GF-D8 (cell line): ENCODE results near the gene NTN1.

ENCODE experiments used
- DNase-seq: peaks from one replicate; lab custom pipeline; 2025; lab: John Stamatoyannopoulos, UW

The NTN1 gene

DNA sequence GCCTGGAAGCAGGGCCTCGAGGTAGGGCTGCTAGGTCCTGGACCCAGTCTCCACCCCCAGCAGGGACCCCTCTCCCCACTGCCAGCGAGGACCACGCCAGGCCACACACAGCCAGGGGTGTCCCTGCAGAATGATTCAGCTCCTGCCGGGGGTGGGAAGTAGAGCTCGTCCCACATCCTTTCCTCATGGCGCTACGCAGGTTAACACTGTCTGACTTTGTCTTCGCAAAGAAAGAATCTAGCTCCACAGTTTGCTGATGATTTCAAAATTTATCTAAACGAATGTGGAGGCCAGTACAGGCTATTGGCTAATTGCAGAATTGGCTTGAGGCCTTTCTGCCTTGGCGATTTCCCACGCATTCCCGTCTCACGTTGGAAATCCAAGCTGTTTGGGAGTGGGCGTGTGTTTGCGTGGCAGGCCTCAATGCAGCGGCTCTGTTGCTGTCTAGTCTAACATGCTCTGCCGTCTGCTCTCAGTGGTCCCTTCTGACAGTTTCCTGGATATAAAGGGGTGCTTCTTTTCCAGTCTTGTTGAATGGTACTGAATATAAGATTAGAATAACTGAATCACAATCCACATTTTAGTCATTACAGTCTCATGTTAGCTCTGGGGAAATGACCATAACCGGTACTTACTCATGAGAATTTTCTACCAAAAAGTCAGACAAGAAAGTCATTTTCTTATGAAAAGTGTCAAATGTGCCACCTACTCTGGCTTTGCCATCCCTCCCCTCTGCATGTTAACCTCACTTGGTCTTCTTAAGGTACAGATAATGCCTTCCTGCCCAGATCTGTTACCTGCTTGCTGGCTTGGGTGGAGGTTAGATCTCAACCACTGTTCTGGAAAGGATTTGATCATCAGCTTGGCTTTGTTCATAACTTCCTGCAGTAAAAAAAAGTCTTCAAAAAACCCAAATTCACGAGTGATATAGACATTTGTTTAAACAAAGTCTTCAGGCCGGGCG lies 252.4 kb downstream of the NTN1 start:
- DNase-seq: no peak

DNA sequence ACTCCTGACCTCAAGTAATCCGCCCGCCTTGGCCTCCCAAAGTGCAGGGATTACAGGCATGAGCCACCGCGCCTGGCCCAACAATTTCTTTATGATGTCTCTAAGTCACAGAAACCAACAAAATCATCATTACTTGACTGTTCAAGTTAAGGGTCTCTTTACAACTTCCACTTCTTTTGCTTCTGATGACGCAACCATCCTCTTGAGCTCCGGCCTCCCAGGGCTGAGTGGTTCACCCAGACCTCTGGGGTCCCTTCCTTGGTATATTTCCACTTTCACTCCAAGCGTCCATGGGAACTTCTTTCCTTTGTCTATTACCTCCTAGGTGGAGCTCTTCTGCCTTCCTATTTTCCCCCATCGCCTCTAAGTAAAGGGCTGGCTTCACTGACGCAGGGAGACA lies 253.7 kb downstream of the NTN1 start:
- no peak for DNase-seq

DNA sequence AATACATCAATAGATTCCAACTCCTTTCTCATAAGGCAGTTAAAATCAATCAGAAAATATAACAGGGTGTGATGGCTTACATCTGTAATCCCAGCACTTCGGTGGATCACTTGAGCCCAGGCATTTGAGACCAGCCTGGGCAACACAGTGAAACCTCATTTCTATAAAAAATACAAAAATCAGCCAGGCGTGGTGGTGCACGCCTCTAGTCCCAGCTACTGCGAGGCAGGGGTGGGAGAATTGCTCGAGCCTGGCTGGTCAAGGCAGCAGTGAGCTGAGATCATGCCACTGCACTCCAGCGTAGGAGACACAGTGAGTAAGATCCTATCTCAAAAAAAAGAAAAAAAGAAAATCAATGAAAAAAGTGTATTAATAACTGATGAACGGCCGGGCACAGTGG lies 258.6 kb downstream of the NTN1 start:
- no peak for DNase-seq

DNA sequence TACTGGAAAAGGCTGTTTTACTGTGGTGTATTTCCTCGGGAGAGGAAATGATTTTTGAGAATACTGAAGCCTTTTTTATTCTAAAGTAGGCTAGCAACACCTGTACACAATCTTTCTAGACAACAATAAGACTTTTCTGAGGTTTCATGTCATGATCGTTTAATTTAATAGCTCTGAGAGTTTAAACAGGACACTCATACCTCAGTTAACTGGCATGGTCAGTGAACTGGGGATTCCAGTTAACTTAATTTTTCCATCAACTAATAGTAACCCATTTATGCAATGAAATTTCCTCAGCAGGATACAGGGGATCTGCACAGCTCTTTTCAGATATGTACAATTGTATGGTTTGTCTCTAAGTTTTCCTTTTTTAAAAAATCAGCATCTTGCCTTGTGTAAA lies 262.6 kb downstream of the NTN1 start:
- no peak for DNase-seq

DNA sequence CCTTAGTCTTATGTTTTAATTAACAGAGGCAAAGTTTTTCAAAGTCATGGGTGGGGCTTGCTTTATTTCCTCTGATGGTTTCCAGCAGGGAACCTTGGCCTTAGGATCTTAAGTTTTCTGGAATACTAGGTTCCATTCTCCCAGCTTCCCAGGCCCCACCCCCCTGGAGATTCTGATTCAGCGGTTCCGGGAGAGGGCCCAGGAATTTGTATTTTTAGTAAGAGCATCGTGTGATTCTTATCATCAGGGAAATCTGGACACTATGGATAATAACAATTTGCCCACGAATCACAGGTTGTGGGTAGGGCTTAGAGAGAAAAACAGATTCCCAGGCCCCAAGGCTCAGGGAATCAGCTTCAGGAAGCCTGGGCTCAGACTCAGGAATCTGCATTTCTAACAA lies 263.6 kb downstream of the NTN1 start:
- no peak for DNase-seq

DNA sequence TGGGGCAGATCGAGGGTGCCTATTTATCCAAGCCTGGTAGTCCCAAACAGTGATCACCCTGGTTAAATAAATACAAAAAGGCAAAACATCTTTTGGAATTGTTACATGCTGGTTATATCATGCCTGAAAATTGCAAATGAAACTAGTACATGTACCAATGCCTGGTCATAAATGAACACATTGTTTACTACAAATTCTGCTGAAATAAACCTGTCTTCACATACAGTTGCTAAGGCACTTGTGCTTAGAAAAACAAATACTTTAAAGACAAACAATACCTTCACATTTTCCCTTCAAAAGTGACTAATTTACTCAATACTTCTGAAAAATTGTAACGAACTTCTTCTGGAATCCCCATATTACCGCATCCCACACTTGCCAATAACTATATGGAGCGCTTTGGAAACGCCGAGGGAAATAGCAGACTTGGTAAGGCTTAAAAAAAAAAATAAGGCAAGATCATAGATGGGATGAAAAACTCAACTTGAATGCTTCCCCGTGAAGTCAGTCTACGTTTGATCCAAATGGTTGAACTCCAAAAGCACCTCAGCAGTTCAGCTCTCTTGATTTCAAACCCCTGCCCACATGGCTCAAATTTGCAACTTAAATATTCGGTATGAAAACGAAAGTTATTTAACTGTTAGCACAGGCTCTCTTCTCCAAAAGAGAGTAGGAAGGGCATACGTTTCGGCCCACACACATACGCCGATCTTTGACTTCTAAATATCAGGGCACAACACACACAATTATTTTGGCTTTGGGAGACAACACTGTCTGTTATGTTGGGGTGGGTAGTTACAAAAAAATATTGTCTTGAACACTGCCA lies 264.5 kb downstream of the NTN1 start:
- DNase-seq: no peak

DNA sequence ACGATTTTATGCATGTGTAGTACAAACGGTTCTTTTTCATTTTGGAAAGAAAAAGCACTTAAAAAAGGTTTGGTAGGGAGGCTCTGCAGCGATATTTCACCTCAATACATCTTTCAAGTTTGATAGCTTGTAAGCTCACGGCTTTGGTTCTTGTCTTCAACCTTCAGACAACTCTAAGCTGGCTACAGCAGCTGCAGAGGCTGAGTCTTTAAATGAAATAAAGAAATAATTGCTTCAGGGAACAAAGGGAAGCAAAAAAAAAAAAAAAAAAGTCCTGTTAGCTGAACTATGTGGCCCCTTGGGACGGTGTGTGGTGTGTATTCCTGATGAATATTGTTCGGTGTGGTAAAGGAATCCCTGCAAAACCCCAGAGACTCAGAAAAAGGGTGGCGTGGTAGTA lies 265.1 kb downstream of the NTN1 start:
- DNase-seq: no peak

DNA sequence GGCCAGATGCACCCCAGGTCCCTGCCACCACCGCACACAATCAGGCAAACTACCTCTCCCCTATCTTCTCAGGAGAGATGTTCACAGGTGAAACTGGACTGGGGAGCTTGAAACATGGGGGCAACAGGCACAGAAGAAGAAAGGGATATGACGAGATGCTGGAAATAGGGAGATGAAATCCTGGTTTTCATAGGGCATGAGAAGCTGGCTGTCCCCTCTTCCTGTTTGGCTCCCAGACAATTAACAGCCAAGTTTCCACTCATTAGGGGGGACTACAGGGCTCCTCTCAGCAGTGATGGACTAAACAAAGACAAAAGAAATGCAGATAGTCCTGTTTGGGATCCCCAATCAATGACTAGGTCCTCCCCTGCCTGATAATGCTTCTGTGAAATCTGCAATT lies 266.0 kb downstream of the NTN1 start:
- DNase-seq: no peak

DNA sequence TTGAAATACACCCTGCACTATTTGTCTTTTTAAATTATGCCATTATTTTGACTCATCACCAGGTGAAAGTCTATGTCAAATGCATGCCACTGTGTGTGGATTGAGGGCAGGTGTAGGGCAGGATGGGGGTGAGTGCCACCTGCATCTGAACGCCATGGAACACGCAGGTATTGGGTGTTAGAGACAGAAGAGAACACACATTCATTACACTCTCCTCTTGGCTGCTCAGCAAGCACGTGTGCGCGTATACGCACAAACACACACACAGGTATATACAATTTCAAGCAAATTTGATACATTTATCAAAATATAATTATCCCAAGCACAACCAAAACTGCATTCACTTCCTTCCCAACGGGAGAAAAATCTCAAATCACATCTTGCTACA lies 268.9 kb downstream of the NTN1 start:
- DNase-seq: no peak

DNA sequence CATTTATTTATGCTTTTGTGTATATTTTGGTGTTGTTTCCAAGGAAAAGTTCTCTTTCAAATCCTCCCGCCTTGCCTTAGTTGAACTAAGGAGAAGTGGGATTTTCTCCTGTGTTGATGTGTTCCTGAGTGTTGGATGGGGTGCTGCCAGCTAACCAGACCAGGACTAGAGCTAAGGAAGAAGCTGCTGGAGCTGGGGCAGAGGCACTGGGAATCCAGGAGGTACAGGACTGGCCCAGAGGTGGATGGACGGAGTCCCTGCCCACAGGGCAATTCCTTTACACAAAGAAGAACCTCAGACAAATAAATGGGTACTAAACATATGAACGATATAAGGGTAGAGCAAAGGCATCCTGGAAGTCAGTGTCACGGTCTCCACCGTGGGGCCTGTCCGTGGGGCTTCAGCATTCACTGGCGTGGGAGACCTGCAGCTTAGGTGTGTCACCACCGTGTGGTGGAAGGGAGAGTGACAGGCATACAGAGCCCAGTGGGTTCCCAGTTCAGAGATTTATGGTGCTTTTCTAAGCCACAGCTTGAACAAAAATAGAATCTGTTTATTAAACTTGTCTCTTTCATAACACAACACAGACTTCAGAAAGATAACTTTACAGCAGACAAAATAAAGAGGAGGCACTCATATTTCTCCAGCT lies 270.7 kb downstream of the NTN1 start:
- DNase-seq: no peak

DNA sequence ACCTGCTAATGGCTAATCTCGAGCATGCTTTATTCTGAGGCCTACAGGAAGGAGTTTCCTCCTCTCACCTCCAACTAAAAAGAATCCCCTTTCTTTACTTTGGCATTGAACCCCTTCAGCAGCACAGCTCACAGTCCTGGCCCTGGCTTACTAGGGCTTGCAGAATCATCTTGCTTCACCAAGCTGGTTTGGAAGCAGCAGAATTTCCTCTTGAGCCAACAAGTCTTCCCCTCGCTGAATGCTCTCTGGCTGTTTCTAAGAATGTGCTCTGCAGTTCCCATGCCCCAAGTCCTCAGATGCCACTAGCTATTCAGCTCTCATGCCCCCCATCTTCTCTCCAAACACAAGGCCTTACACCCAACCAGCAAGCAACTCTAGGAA lies 271.2 kb downstream of the NTN1 start:
- DNase-seq: no peak
